ENCODE results near the gene PLXNB2.

- TF ChIP-seq CTCF (IDR thresholded peaks at IDR 0.05) (no peak), POLR2A (IDR thresholded peaks at IDR 0.05) (no peak)
These were observed 13.4 kb upstream of the PLXNB2 start for GRCh38 chr22:50320671-50321325.
